ENCODE results near the gene ASTN2. TPM values are rescaled to one million over a fixed set of nuclear protein-coding genes. Genes with fewer than 3 reads are reported as not detected.

Gene ASTN2
- total RNA-seq, 4 donors from 2014 or later, result 3.3 to 10.2 (median 6.3) TPM

- H3K4me3 ChIP-seq, result no peak overlapping the region
- no peaks in the 10 kb centered on the region for H3K4me1 ChIP-seq
- H3K27me3 ChIP-seq, result no peaks in the 10 kb centered on the region
- DNase-seq, result no peak
- no peaks in the 10 kb centered on the region for H3K9me3 ChIP-seq
- H3K27ac ChIP-seq, result no peak overlapping the region
- TF ChIP-seq POLR2A (IDR thresholded peaks at IDR 0.05), result no peak
- no peak for TF ChIP-seq CTCF (IDR thresholded peaks at IDR 0.05)
- no peaks in the 10 kb centered on the region for H3K36me3 ChIP-seq
Measured at GRCh38 chr9:117250610-117251215, 164.1 kb downstream of the ASTN2 start.

GRCh38 chr9:117249799-117250198 is 165.1 kb downstream of the ASTN2 start:
- TF ChIP-seq POLR2A (IDR thresholded peaks at IDR 0.05) (no peak), CTCF (IDR thresholded peaks at IDR 0.05) (no peak)
- Histone ChIP-seq H3K4me1 (no peaks in the 10 kb centered on the region), H3K27me3 (no peaks in the 10 kb centered on the region), H3K27ac (no peak overlapping the region), H3K9me3 (no peaks in the 10 kb centered on the region), H3K4me3 (no peak overlapping the region), H3K36me3 (no peaks in the 10 kb centered on the region)
- DNase-seq, result no peak

DNA sequence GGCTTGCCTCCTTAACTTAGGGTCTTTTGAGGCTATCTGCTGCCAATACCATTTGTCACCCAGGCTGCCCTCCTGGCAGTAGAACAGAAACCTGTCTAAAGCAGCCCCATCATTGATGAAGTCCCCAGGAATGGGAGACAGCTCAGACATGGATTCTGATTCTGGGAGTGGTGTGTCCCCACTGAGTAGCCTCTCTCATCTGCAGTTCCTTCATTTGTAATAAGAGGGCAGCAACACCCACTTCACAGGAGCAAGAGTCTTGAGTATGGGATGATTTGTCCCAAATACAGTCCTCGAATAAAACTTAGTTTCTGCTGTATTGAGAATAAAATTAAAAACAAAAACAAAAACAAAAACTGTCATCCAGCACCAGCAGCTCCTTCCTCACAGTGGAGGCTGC is 167.6 kb downstream of the ASTN2 start:
- no peak overlapping the region for H3K4me3 ChIP-seq
- no peaks in the 10 kb centered on the region for H3K27me3 ChIP-seq
- H3K9me3 ChIP-seq, result no peaks in the 10 kb centered on the region
- no peak overlapping the region for H3K27ac ChIP-seq
- H3K4me1 ChIP-seq, result no peaks in the 10 kb centered on the region
- TF ChIP-seq POLR2A (IDR thresholded peaks at IDR 0.05) (no peak), CTCF (IDR thresholded peaks at IDR 0.05) (no peak)
- H3K36me3 ChIP-seq, result no peaks in the 10 kb centered on the region
- no peak for DNase-seq

- Histone ChIP-seq H3K9me3 (no peaks in the 10 kb centered on the region), H3K4me1 (no peaks in the 10 kb centered on the region), H3K4me3 (no peak overlapping the region), H3K27me3 (no peaks in the 10 kb centered on the region), H3K27ac (no peak overlapping the region), H3K36me3 (no peaks in the 10 kb centered on the region)
- DNase-seq, result no peak
- TF ChIP-seq POLR2A (IDR thresholded peaks at IDR 0.05) (no peak), CTCF (IDR thresholded peaks at IDR 0.05) (no peak)
Measured at GRCh38 chr9:117245175-117245829, 169.6 kb downstream of the ASTN2 start.

- TF ChIP-seq POLR2A (IDR thresholded peaks at IDR 0.05) (no peak), CTCF (IDR thresholded peaks at IDR 0.05) (no peak)
- no peak overlapping the region for H3K4me3 ChIP-seq
- H3K27me3 ChIP-seq, result no peaks in the 10 kb centered on the region
- no peaks in the 10 kb centered on the region for H3K4me1 ChIP-seq
- DNase-seq, result no peak
- no peak overlapping the region for H3K27ac ChIP-seq
- H3K36me3 ChIP-seq, result no peaks in the 10 kb centered on the region
- H3K9me3 ChIP-seq, result no peaks in the 10 kb centered on the region
Measured at GRCh38 chr9:117242082-117242481, 172.8 kb downstream of the ASTN2 start.

Data from Peyer's patch (tissue), 4 donors.